ENCODE data around the gene FOXI1. TPM values are rescaled to one million over a fixed set of nuclear protein-coding genes. Genes with fewer than 3 reads are reported as not detected.

FOXI1 gene
- total and polyA plus RNA-seq, 12 donors = not detected

DNA sequence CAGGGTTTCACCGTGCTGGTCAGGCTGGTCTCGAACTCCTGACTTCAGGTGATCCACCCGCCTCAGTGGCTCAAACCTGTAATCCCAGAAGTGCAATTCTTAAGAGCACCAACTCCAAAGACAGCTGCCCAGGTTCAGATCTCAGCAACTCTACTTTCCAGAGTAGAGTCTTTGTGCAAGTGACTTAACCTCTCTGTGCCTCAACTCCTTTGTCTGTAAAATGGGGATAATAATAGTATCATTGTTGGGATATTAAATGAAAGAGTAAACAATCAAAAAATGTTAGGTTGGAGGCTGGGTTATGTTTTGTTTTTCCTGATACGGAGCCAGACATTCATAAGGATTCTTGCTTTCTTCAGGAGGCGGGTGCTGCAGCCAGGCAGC, 45.0 kb downstream of the FOXI1 start:
- Histone ChIP-seq H3K36me3 (no peaks in the 10 kb centered on the region), H3K27ac (peak overlapping the region in 6 of 10 donors; percentile 17 to 68 (median 56)), H3K4me3 (no peak overlapping the region), H3K9me3 (no peaks in the 10 kb centered on the region), H3K4me1 (peaks cover 0 to 19% (median 11%) of the 10 kb centered on the region in 9 donors), H3K27me3 (no peaks in the 10 kb centered on the region)
- TF ChIP-seq, protein P1, sequence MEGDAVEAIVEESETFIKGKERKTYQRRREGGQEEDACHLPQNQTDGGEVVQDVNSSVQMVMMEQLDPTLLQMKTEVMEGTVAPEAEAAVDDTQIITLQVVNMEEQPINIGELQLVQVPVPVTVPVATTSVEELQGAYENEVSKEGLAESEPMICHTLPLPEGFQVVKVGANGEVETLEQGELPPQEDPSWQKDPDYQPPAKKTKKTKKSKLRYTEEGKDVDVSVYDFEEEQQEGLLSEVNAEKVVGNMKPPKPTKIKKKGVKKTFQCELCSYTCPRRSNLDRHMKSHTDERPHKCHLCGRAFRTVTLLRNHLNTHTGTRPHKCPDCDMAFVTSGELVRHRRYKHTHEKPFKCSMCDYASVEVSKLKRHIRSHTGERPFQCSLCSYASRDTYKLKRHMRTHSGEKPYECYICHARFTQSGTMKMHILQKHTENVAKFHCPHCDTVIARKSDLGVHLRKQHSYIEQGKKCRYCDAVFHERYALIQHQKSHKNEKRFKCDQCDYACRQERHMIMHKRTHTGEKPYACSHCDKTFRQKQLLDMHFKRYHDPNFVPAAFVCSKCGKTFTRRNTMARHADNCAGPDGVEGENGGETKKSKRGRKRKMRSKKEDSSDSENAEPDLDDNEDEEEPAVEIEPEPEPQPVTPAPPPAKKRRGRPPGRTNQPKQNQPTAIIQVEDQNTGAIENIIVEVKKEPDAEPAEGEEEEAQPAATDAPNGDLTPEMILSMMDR (IDR thresholded peaks at IDR 0.05) = no peak
- DNase-seq = no peak
- 71 to 76% methylated on average over 5 of the region's 5 CpGs for WGBS, 2 donors
- no peak for ATAC-seq
- intact Hi-C loops (cut with DNase I) = no loop called here

DNA sequence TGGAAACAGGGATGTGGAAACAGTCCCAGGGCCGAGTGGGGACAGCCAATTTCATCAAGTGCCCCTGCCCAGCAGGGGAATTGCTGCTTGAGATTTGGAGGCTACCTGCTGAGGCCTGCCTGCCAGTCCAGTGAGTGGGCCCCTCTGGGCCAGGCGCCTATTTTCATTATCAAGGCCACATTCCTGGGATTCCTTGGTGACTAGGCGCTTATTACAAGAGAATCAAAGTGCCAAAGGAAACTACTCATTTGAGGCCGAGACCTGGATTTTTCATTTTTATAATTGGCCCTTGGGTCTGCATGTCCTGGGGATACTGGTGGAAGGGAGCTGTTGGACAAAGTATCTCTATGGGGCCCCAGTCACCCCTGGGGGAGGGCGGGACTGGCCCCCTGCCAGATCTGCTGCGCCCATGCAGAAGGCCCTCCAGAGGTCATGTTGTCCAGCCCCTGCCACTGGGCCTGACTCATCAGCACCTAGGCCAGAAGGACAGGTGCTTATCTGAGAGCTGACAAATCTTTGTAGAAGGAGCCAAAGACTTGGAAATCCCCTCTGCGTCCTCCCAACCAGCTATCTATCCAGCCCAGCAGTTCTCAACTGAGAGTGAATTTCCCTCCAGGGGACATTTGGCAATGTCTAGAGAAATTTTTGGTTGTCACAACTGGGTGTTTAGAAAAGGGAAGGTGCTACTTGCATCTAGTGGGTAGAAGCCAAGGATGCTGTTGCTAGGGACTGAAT, 45.6 kb downstream of the FOXI1 start:
- DNase-seq (peak; percentile 36 to 55), ATAC-seq (peak; percentile 59 to 91 (median 76))
- H3K4me3 ChIP-seq = no peak overlapping the region
- peak overlapping the region in 9 of 10 donors; percentile 2 to 68 (median 49) for H3K27ac ChIP-seq
- H3K36me3 ChIP-seq = no peaks in the 10 kb centered on the region
- H3K27me3 ChIP-seq = no peaks in the 10 kb centered on the region
- H3K9me3 ChIP-seq = no peaks in the 10 kb centered on the region
- 27 to 29% methylated on average over 7 of the region's 7 CpGs for WGBS, 2 donors
- intact Hi-C loops (cut with DNase I) = no loop called here
- TF ChIP-seq, protein P1 (IDR thresholded peaks at IDR 0.05) = no peak
- H3K4me1 ChIP-seq = peaks cover 0 to 19% (median 11%) of the 10 kb centered on the region in 9 donors

DNA sequence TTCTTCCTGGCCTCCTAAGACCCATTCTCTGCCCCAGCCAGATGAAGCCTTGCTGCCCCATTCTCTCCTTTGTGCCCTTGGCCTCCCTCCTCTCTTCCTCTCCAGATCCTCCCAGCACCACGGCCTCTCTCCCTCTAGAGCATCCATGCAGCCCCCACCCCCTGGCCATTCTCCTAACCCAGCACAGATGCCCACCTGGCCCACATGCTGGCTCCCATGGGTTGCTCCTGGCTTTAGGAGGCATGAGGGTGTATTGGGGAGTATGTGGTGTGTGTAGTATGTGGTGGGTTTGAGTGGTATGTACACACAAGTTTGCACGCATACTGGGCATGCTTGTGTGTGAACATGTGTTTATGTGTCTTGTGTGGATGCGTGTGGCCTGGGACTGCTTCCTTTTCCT, 47.1 kb downstream of the FOXI1 start:
- Histone ChIP-seq H3K4me3 (no peak overlapping the region), H3K4me1 (peaks cover 0 to 19% (median 11%) of the 10 kb centered on the region in 9 donors), H3K27ac (no peak overlapping the region), H3K36me3 (no peaks in the 10 kb centered on the region), H3K27me3 (no peaks in the 10 kb centered on the region), H3K9me3 (no peaks in the 10 kb centered on the region)
- intact Hi-C loops (cut with DNase I) = no loop called here
- DNase-seq (no peak), ATAC-seq (no peak)
- TF ChIP-seq, protein P1 (IDR thresholded peaks at IDR 0.05) = no peak
- 71 to 86% methylated on average over 3 of the region's 3 CpGs for WGBS, 2 donors

DNA sequence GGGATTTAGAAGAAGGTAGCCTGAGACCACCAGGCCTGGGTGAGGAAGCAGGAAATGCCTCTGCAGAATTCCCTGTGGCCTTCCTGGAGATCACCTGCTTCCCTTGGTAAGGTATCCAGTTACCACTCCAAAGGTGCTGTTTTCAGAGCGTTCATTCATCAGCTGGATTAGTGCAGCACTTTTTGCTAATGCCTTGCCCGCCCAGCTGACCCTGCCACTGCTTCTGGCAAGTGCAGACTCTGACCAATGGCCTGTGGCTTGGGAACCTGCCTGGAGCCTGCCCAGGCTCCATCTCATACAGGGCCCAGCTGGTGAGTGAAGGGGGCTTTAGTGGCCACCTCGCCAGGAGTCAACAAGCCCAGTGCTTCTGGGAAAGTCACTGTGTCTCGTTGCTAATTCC, 48.6 kb downstream of the FOXI1 start:
- intact Hi-C loops (cut with DNase I) = no loop called here
- WGBS, 2 donors = 77 to 80% methylated on average over 4 of the region's 4 CpGs
- H3K27me3 ChIP-seq = no peaks in the 10 kb centered on the region
- peaks cover 0 to 19% (median 11%) of the 10 kb centered on the region in 9 donors for H3K4me1 ChIP-seq
- no peak overlapping the region for H3K27ac ChIP-seq
- H3K9me3 ChIP-seq = no peaks in the 10 kb centered on the region
- no peak overlapping the region for H3K4me3 ChIP-seq
- TF ChIP-seq, protein P1 (IDR thresholded peaks at IDR 0.05) = no peak
- H3K36me3 ChIP-seq = no peaks in the 10 kb centered on the region
- ATAC-seq (no peak), DNase-seq (no peak)
